ENCODE results near the gene SLC46A1. TPM values are rescaled to one million over a fixed set of nuclear protein-coding genes. Genes with fewer than 3 reads are reported as not detected.

The SLC46A1 gene
- total RNA-seq, 5 donors from 2014 or later (not counting 1 experiment from before 2014, with no cell fraction given): 0.93 to 2.7 (median 2.5) TPM

- Mint-ChIP-seq H3K9me3 (no peaks in the 10 kb centered on the region), H3K27ac (no peak overlapping the region), H3K4me3 (no peak overlapping the region), H3K27me3 (no peaks in the 10 kb centered on the region), H3K4me1 (no peaks in the 10 kb centered on the region), H3K36me3 (peaks cover 27% of the 10 kb centered on the region)
- Histone ChIP-seq H3K9me3 (no peaks in the 10 kb centered on the region), H3K36me3 (ENCODE audit: control insufficient read depth in 2 of 2, extremely low read depth in 1 of 2, insufficient read depth in 1 of 2, low read length in 1 of 2) (peaks cover 4 to 55% of the 10 kb centered on the region in 2 donors), H3K27me3 (replicated peaks in 1 of 2; ENCODE audit: control insufficient read depth in 2 of 2, extremely low read depth in 1 of 2, insufficient read depth in 2 of 2, low read length in 1 of 2) (no peaks in the 10 kb centered on the region), H3K27ac (ENCODE audit: low read length) (no peak overlapping the region), H3K4me1 (ENCODE audit: control insufficient read depth in 1 of 2, extremely low read depth in 1 of 2, insufficient read depth in 2 of 2, low read length in 2 of 2) (no peaks in the 10 kb centered on the region), H3K4me3 (ENCODE audit: control insufficient read depth in 1 of 2, extremely low read depth in 1 of 2, low read length in 1 of 2) (no peak overlapping the region)
- CTCF ChIA-PET: interaction anchor here in 1 of 2 donors (0.7 kb wide), 1 partner anchor 745 kb away, joined by 3 read pairs; no protein-coding TSS in a partner anchor
- ATAC-seq (replicated peaks in 1 of 4): no peak
- DNase-seq: no peak
- no CpG with 5 or more reads among the region's 2 CpGs for WGBS (ENCODE audit: insufficient coverage)
- POLR2A ChIA-PET: no interaction called here
Measured at GRCh38 chr17:28395426-28395825, 10.6 kb downstream of the SLC46A1 start.

- no peaks in the 10 kb centered on the region for H3K27me3 Mint-ChIP-seq
- CTCF ChIA-PET: interaction anchor here (0.6 to 0.7 kb wide), 2 partner anchors 231 to 744 kb away, joined by 3 read pairs; no protein-coding TSS in a partner anchor
Measured at GRCh38 chr17:28394337-28395116, 11.5 kb downstream of the SLC46A1 start.

GRCh38 chr17:28392491-28392890, 13.5 kb downstream of the SLC46A1 start:
- DNase-seq (no peak), ATAC-seq (replicated peaks in 1 of 4) (no peak)
- H3K4me3 ChIP-seq (ENCODE audit: control insufficient read depth in 1 of 2, extremely low read depth in 1 of 2, low read length in 1 of 2): no peak overlapping the region
- no peaks in the 10 kb centered on the region for H3K4me1 ChIP-seq (ENCODE audit: control insufficient read depth in 1 of 2, extremely low read depth in 1 of 2, insufficient read depth in 2 of 2, low read length in 2 of 2)
- ChIA-PET POLR2A (no interaction called here), CTCF (no interaction called here)
- H3K9me3 ChIP-seq: no peaks in the 10 kb centered on the region
- WGBS (ENCODE audit: insufficient coverage): 92% methylated on average over 2 of the region's 10 CpGs
- H3K27me3 ChIP-seq (replicated peaks in 1 of 2; ENCODE audit: control insufficient read depth in 2 of 2, extremely low read depth in 1 of 2, insufficient read depth in 2 of 2, low read length in 1 of 2): no peaks in the 10 kb centered on the region
- Mint-ChIP-seq H3K9me3 (no peaks in the 10 kb centered on the region), H3K4me3 (no peak overlapping the region), H3K4me1 (peaks cover 0 to 10% (median 2%) of the 10 kb centered on the region in 3 donors), H3K27me3 (no peaks in the 10 kb centered on the region), H3K27ac (no peak overlapping the region), H3K36me3 (peaks cover 41% of the 10 kb centered on the region)
- H3K36me3 ChIP-seq (ENCODE audit: control insufficient read depth in 2 of 2, extremely low read depth in 1 of 2, insufficient read depth in 1 of 2, low read length in 1 of 2): peaks cover 6 to 71% of the 10 kb centered on the region in 2 donors
- no peak overlapping the region for H3K27ac ChIP-seq (ENCODE audit: low read length)

More at GRCh38 chr17:28394337-28395116, 11.5 kb downstream of the SLC46A1 start:
- no peak overlapping the region for H3K4me3 ChIP-seq (ENCODE audit: control insufficient read depth in 1 of 2, extremely low read depth in 1 of 2, low read length in 1 of 2)
- Mint-ChIP-seq H3K4me3 (no peak overlapping the region), H3K27ac (no peak overlapping the region), H3K4me1 (peaks cover 0 to 5% (median 0%) of the 10 kb centered on the region in 3 donors), H3K36me3 (peaks cover 35% of the 10 kb centered on the region), H3K9me3 (no peaks in the 10 kb centered on the region)
- DNase-seq (no peak), ATAC-seq (replicated peaks in 1 of 4) (no peak)
- no peak overlapping the region for H3K27ac ChIP-seq (ENCODE audit: low read length)
- H3K9me3 ChIP-seq: no peaks in the 10 kb centered on the region
- H3K36me3 ChIP-seq (ENCODE audit: control insufficient read depth in 2 of 2, extremely low read depth in 1 of 2, insufficient read depth in 1 of 2, low read length in 1 of 2): peaks cover 4 to 64% of the 10 kb centered on the region in 2 donors
- no CpG with 5 or more reads among the region's 7 CpGs for WGBS (ENCODE audit: insufficient coverage)
- POLR2A ChIA-PET: interaction anchor here in 1 of 2 donors (0.6 kb wide), 1 partner anchor 158 kb away, joined by 14 read pairs; no protein-coding TSS in a partner anchor
- no peaks in the 10 kb centered on the region for H3K4me1 ChIP-seq (ENCODE audit: control insufficient read depth in 1 of 2, extremely low read depth in 1 of 2, insufficient read depth in 2 of 2, low read length in 2 of 2)
- no peaks in the 10 kb centered on the region for H3K27me3 ChIP-seq (replicated peaks in 1 of 2; ENCODE audit: control insufficient read depth in 2 of 2, extremely low read depth in 1 of 2, insufficient read depth in 2 of 2, low read length in 1 of 2)

- H3K27me3 ChIP-seq (replicated peaks in 1 of 2; ENCODE audit: control insufficient read depth in 2 of 2, extremely low read depth in 1 of 2, insufficient read depth in 2 of 2, low read length in 1 of 2): no peaks in the 10 kb centered on the region
- H3K36me3 ChIP-seq (ENCODE audit: control insufficient read depth in 2 of 2, extremely low read depth in 1 of 2, insufficient read depth in 1 of 2, low read length in 1 of 2): peaks cover 8 to 65% of the 10 kb centered on the region in 2 donors
- ATAC-seq (replicated peaks in 1 of 4): no peak
- no peak overlapping the region for H3K4me3 Mint-ChIP-seq
- H3K9me3 ChIP-seq: no peaks in the 10 kb centered on the region
- H3K4me1 Mint-ChIP-seq: peaks cover 0 to 12% (median 2%) of the 10 kb centered on the region in 3 donors
- no peaks in the 10 kb centered on the region for H3K4me1 ChIP-seq (ENCODE audit: control insufficient read depth in 1 of 2, extremely low read depth in 1 of 2, insufficient read depth in 2 of 2, low read length in 2 of 2)
- no peak overlapping the region for H3K27ac ChIP-seq (ENCODE audit: low read length)
- no peak overlapping the region for H3K4me3 ChIP-seq (ENCODE audit: control insufficient read depth in 1 of 2, extremely low read depth in 1 of 2, low read length in 1 of 2)
- no peak for DNase-seq
- H3K36me3 Mint-ChIP-seq: peaks cover 39% of the 10 kb centered on the region
- no peaks in the 10 kb centered on the region for H3K9me3 Mint-ChIP-seq
- no peak overlapping the region for H3K27ac Mint-ChIP-seq
- ChIA-PET CTCF (interaction anchor here in 1 of 2 donors (0.7 kb wide), 2 partner anchors 13 to 225 kb away, joined by 3 read pairs; no protein-coding TSS in a partner anchor), POLR2A (no interaction called here)
- WGBS (ENCODE audit: insufficient coverage): 75% methylated on average over 2 of the region's 2 CpGs
- no peaks in the 10 kb centered on the region for H3K27me3 Mint-ChIP-seq
Measured at GRCh38 chr17:28391401-28391800, 14.6 kb downstream of the SLC46A1 start.

GRCh38 chr17:28390984-28391383, 15.0 kb downstream of the SLC46A1 start:
- H3K27me3 Mint-ChIP-seq: no peaks in the 10 kb centered on the region
- no peaks in the 10 kb centered on the region for H3K9me3 Mint-ChIP-seq
- no peak overlapping the region for H3K27ac Mint-ChIP-seq
- peaks cover 2 to 13% (median 5%) of the 10 kb centered on the region in 3 donors for H3K4me1 Mint-ChIP-seq
- Histone ChIP-seq H3K27me3 (replicated peaks in 1 of 2; ENCODE audit: control insufficient read depth in 2 of 2, extremely low read depth in 1 of 2, insufficient read depth in 2 of 2, low read length in 1 of 2) (no peaks in the 10 kb centered on the region), H3K9me3 (no peaks in the 10 kb centered on the region), H3K4me3 (ENCODE audit: control insufficient read depth in 1 of 2, extremely low read depth in 1 of 2, low read length in 1 of 2) (no peak overlapping the region), H3K36me3 (ENCODE audit: control insufficient read depth in 2 of 2, extremely low read depth in 1 of 2, insufficient read depth in 1 of 2, low read length in 1 of 2) (peaks cover 8 to 61% of the 10 kb centered on the region in 2 donors), H3K4me1 (ENCODE audit: control insufficient read depth in 1 of 2, extremely low read depth in 1 of 2, insufficient read depth in 2 of 2, low read length in 2 of 2) (peaks cover 0 to under 1% of the 10 kb centered on the region in 2 experiments), H3K27ac (ENCODE audit: low read length) (no peak overlapping the region)
- CTCF ChIA-PET: no interaction called here
- no peak overlapping the region for H3K4me3 Mint-ChIP-seq
- no peak for ATAC-seq (replicated peaks in 1 of 4)
- H3K36me3 Mint-ChIP-seq: peaks cover 39% of the 10 kb centered on the region
- POLR2A ChIA-PET: no interaction called here
- DNase-seq: no peak
- WGBS (ENCODE audit: insufficient coverage): no CpG with 5 or more reads among the region's 1 CpG

- DNase-seq (no peak), ATAC-seq (replicated peaks in 1 of 4) (no peak)
- H3K27me3 ChIP-seq (replicated peaks in 1 of 2; ENCODE audit: control insufficient read depth in 2 of 2, extremely low read depth in 1 of 2, insufficient read depth in 2 of 2, low read length in 1 of 2): no peaks in the 10 kb centered on the region
- no peaks in the 10 kb centered on the region for H3K9me3 ChIP-seq
- H3K36me3 ChIP-seq (ENCODE audit: control insufficient read depth in 2 of 2, extremely low read depth in 1 of 2, insufficient read depth in 1 of 2, low read length in 1 of 2): peaks cover 8 to 57% of the 10 kb centered on the region in 2 donors
- Mint-ChIP-seq H3K4me3 (no peak overlapping the region), H3K4me1 (peaks cover 4 to 17% (median 9%) of the 10 kb centered on the region in 3 donors), H3K9me3 (no peaks in the 10 kb centered on the region), H3K36me3 (peaks cover 39% of the 10 kb centered on the region), H3K27me3 (no peaks in the 10 kb centered on the region), H3K27ac (no peak overlapping the region)
- no peak overlapping the region for H3K4me3 ChIP-seq (ENCODE audit: control insufficient read depth in 1 of 2, extremely low read depth in 1 of 2, low read length in 1 of 2)
- ChIA-PET POLR2A (no interaction called here), CTCF (no interaction called here)
- peaks cover 0 to 4% of the 10 kb centered on the region in 2 experiments for H3K4me1 ChIP-seq (ENCODE audit: control insufficient read depth in 1 of 2, extremely low read depth in 1 of 2, insufficient read depth in 2 of 2, low read length in 2 of 2)
- no peak overlapping the region for H3K27ac ChIP-seq (ENCODE audit: low read length)
- no CpG with 5 or more reads among the region's 2 CpGs for WGBS (ENCODE audit: insufficient coverage)
Measured at GRCh38 chr17:28390563-28390962, 15.4 kb downstream of the SLC46A1 start.

Data from T-cell (primary cell).